Liver (tissue), 9 donors: Measurements from ENCODE around the gene COL9A1. TPM values are rescaled to one million over a fixed set of nuclear protein-coding genes. Genes with fewer than 3 reads are reported as not detected.

Experiments
- DNase-seq: peaks from one replicate; pipeline ENCODE4 v3.0.0-alpha.2; 2017; ENCODE audit warnings: low spot score
- H3K27ac ChIP-seq, 2 donors: one replicate each; pipeline ENCODE4 v1.7.0; 2013; ENCODE audit warnings: inconsistent platforms in 2 of 2, low read length in 2 of 2, control low read depth in 1 of 2, low read depth in 1 of 2, mild to moderate bottlenecking in 1 of 2
- H3K27me3 ChIP-seq, 4 donors: one replicate each; pipeline versions ENCODE4 v1.6.1 to v1.7.0; 2013; ENCODE audit warnings: low read length in 3 of 4, inconsistent platforms in 1 of 4, mild to moderate bottlenecking in 1 of 4, moderate library complexity in 1 of 4; ENCODE audit not compliant: control insufficient read depth in 4 of 4, insufficient read depth in 4 of 4
- H3K36me3 ChIP-seq, 4 donors: one replicate each; pipeline versions ENCODE4 v1.6.1 to v1.7.0; 2013; ENCODE audit warnings: low read length in 3 of 4, mild to moderate bottlenecking in 3 of 4, low read depth in 1 of 4, moderate library complexity in 1 of 4; ENCODE audit not compliant: control insufficient read depth in 4 of 4, insufficient read depth in 3 of 4
- H3K4me1 ChIP-seq, 4 donors: one replicate each; pipeline versions ENCODE4 v1.6.1 to v1.7.0; 2013; ENCODE audit warnings: low read length in 3 of 4, mild to moderate bottlenecking in 3 of 4, moderate library complexity in 1 of 4; ENCODE audit not compliant: control insufficient read depth in 4 of 4, insufficient read depth in 4 of 4
- H3K4me3 ChIP-seq, 3 donors: one replicate each; pipeline versions ENCODE4 v1.6.1 to v1.7.0; 2013; ENCODE audit warnings: low read length in 3 of 3, control low read depth in 1 of 3, low read depth in 1 of 3, mild to moderate bottlenecking in 1 of 3
- H3K9ac ChIP-seq, 2 donors: one replicate each; pipeline ENCODE4 v1.7.0; 2013; ENCODE audit warnings: low read length in 2 of 2, mild to moderate bottlenecking in 2 of 2, moderate library complexity in 2 of 2, control low read depth in 1 of 2, low read depth in 1 of 2
- H3K9me3 ChIP-seq, 4 donors: one replicate each; pipeline versions ENCODE4 v1.6.1 to v1.7.0; 2013; ENCODE audit warnings: low read length in 3 of 4; ENCODE audit not compliant: control insufficient read depth in 4 of 4
- ATF3 ChIP-seq: IDR thresholded peaks from 2 replicates; pipeline ENCODE4 v1.6.1; 2016; ENCODE audit warnings: antibody characterized with exemption
- CTCF ChIP-seq: fragments of 150-350 bp; IDR thresholded peaks from 2 replicates; pipeline ENCODE4 v1.5.1; 2017; ENCODE audit warnings: improper control_type of control experiment, low read depth, low read length; ENCODE audit not compliant: missing input control
- EGR1 ChIP-seq, 2 donors: IDR thresholded peaks; 2 replicates each; pipeline ENCODE4 v1.6.1; 2016 to 2018; ENCODE audit warnings: antibody characterized with exemption in 2 of 2, low read depth in 2 of 2
- FOXA1 ChIP-seq: IDR thresholded peaks from 2 replicates; pipeline ENCODE4 v1.6.1; 2016; ENCODE audit warnings: antibody characterized with exemption
- FOXA2 ChIP-seq: IDR thresholded peaks from 2 replicates; pipeline ENCODE4 v1.6.1; 2016; ENCODE audit warnings: antibody characterized with exemption
- GABPA ChIP-seq, 2 donors: IDR thresholded peaks in 1 of 2; conservative IDR thresholded peaks in 1 of 2; 2 replicates each; pipeline ENCODE4 v1.6.1; 2016; ENCODE audit warnings: antibody characterized with exemption in 2 of 2, mild to moderate bottlenecking in 1 of 2, moderate library complexity in 1 of 2
- HNF4A ChIP-seq, 2 donors: conservative IDR thresholded peaks; 2 replicates each; pipeline ENCODE4 v1.6.1; 2016; ENCODE audit warnings: antibody characterized with exemption in 2 of 2, mild to moderate bottlenecking in 2 of 2
- JUND ChIP-seq, 2 donors: IDR thresholded peaks; 2 replicates each; pipeline ENCODE4 v1.6.1; 2016; ENCODE audit warnings: antibody characterized with exemption in 2 of 2
- MAX ChIP-seq: IDR thresholded peaks from 2 replicates; pipeline ENCODE4 v1.6.1; 2016; ENCODE audit warnings: antibody characterized with exemption
- RAD21 ChIP-seq, 2 donors: IDR thresholded peaks; 2 replicates each; pipeline ENCODE4 v1.6.1; 2016; ENCODE audit warnings: antibody characterized with exemption in 2 of 2, mild to moderate bottlenecking in 2 of 2
- REST ChIP-seq: IDR thresholded peaks from 2 replicates; pipeline ENCODE4 v1.6.1; 2016; ENCODE audit warnings: antibody characterized with exemption, mild to moderate bottlenecking
- SP1 ChIP-seq: IDR thresholded peaks from 2 replicates; pipeline ENCODE4 v1.6.1; 2018; ENCODE audit warnings: antibody characterized with exemption, mild to moderate bottlenecking
- TAF1 ChIP-seq: conservative IDR thresholded peaks from 2 replicates; pipeline ENCODE4 v1.6.1; 2016; ENCODE audit warnings: antibody characterized with exemption, mild to moderate bottlenecking
- YY1 ChIP-seq: IDR thresholded peaks from 2 replicates; pipeline ENCODE4 v1.6.1; 2016; ENCODE audit warnings: antibody characterized with exemption, mild to moderate bottlenecking
- ZBTB33 ChIP-seq: IDR thresholded peaks from 2 replicates; pipeline ENCODE4 v1.6.1; 2016; ENCODE audit warnings: antibody characterized with exemption
- WGBS: extraction: QIAGEN DNeasy Blood & Tissue Kit; methylation state at CpG from one replicate; pipeline ENCODE4 v1.1.7; 2013; 5-methylcytosine and 5-hydroxymethylcytosine counted together
- polyA plus RNA-seq, 2 donors: library from polyadenylated mRNA; stranded (reverse) in 1 of 2; unstranded in 1 of 2; fragments of 200-250 nt in 1 of 2; fragments of >200 nt in 1 of 2; fragmentation: Nextera tagmentation in 1 of 2; extraction: Ambion mirVana in 1 of 2; gene quantifications; one replicate each; pipeline versions ENCODE4 v1.2.1 to v1.2.3, GENCODE V29; 2013 to 2015
- total RNA-seq, 2 donors: library from RNA; depleted of rRNA; stranded (reverse); fragments of >200 nt; gene quantifications; one replicate each; pipeline ENCODE4 v1.2.3, GENCODE V29; 2014
- donor health status: healthy.
- donor health status: healthy.
- donor health status: healthy.
- donor health status: healthy.
- donor health status: healthy.

Gene COL9A1
- total and polyA plus RNA-seq, 4 donors: 0.01 to 1.4 TPM; not detected in 2

GRCh38 chr6:70272071-70272470, 30.8 kb downstream of the COL9A1 start:
- H3K4me3 ChIP-seq: no peak overlapping the region
- 64% methylated on average over 2 of the region's 2 CpGs for WGBS
- DNase-seq: no peak

GRCh38 chr6:70270287-70271005, 32.4 kb downstream of the COL9A1 start:
- H3K9me3 ChIP-seq: peaks cover 0 to 2% (median 0%) of the 10 kb centered on the region in 4 donors
- no peak overlapping the region for H3K4me3 ChIP-seq
- no peaks in the 10 kb centered on the region for H3K27me3 ChIP-seq
- H3K27ac ChIP-seq: no peak overlapping the region
- H3K4me1 ChIP-seq: no peaks in the 10 kb centered on the region
- H3K9ac ChIP-seq: no peak overlapping the region
- no peak for TF ChIP-seq ATF3
- no peak for TF ChIP-seq FOXA1
- TF ChIP-seq HNF4A (conservative IDR thresholded peaks at IDR 0.05): no peak
- TF ChIP-seq REST: no peak
- TF ChIP-seq CTCF: no peak
- no peak for TF ChIP-seq YY1
- TF ChIP-seq SP1: no peak
- TF ChIP-seq GABPA (IDR thresholded peaks at IDR 0.05 in 1 of 2, conservative IDR thresholded peaks at IDR 0.05 in 1 of 2): no peak
- TF ChIP-seq ZBTB33: no peak
- no peaks in the 10 kb centered on the region for H3K36me3 ChIP-seq
- DNase-seq: no peak
- 72% methylated on average over 8 of the region's 8 CpGs for WGBS

More at GRCh38 chr6:70272071-70272470, 30.8 kb downstream of the COL9A1 start:
- Histone ChIP-seq H3K27ac (no peak overlapping the region), H3K9me3 (peaks cover 0 to 2% (median 0%) of the 10 kb centered on the region in 4 donors), H3K4me1 (no peaks in the 10 kb centered on the region), H3K9ac (no peak overlapping the region), H3K27me3 (no peaks in the 10 kb centered on the region), H3K36me3 (no peaks in the 10 kb centered on the region)
- TF ChIP-seq YY1: no peak
- TF ChIP-seq CTCF: no peak
- no peak for TF ChIP-seq TAF1
- no peak for TF ChIP-seq RAD21 (IDR thresholded peaks at IDR 0.05)
- no peak for TF ChIP-seq EGR1 (IDR thresholded peaks at IDR 0.05; ENCODE audit: low read depth in 2 of 2)
- no peak for TF ChIP-seq HNF4A (conservative IDR thresholded peaks at IDR 0.05)
- TF ChIP-seq MAX: no peak
- no peak for TF ChIP-seq FOXA2
- no peak for TF ChIP-seq JUND (IDR thresholded peaks at IDR 0.05)
